GM19468 (cell line): Measurements from ENCODE around the gene HCN2.
A peak's percentile ranks its signal among the peaks of the same experiment; 100 is the strongest.
"Not testable (repeated sequence)": the region's sequence is repeated elsewhere in the genome, so short reads cannot be mapped to it uniquely, and the experiment has no call there.

Source experiments
- ATAC-seq: cut with Tn5 transposase; IDR thresholded peaks from one replicate; pipeline ENCODE4 v1.9.1; 2021; ENCODE audit warnings: mild to moderate bottlenecking, moderate library complexity, moderate number of reproducible peaks; ENCODE audit not compliant: unreplicated experiment; ENCODE audit errors: extremely low read depth

Gene HCN2

GRCh38 chr19:617551-618246, 28.0 kb downstream of the HCN2 start:
- no peak for ATAC-seq

- ATAC-seq, result no peak
Observed at GRCh38 chr19:618247-618619, 28.6 kb downstream of the HCN2 start.

- no peak for ATAC-seq
Observed at GRCh38 chr19:618674-619285, 29.1 kb downstream of the HCN2 start.

- ATAC-seq, result no peak
Observed at GRCh38 chr19:619286-620002, 29.8 kb downstream of the HCN2 start.

- no peak for ATAC-seq
Observed at GRCh38 chr19:620166-620862, 30.6 kb downstream of the HCN2 start.

GRCh38 chr19:621191-621590, 31.5 kb downstream of the HCN2 start:
- not testable (repeated sequence) for ATAC-seq

GRCh38 chr19:621819-622218, 32.1 kb downstream of the HCN2 start:
- ATAC-seq, result no peak

GRCh38 chr19:622666-623065, 33.0 kb downstream of the HCN2 start:
- ATAC-seq, result no peak

GRCh38 chr19:623175-623916, 33.7 kb downstream of the HCN2 start:
- no peak for ATAC-seq

GRCh38 chr19:623974-624373, 34.3 kb downstream of the HCN2 start:
- no peak for ATAC-seq

GRCh38 chr19:624433-625109, 34.9 kb downstream of the HCN2 start:
- ATAC-seq, result no peak

GRCh38 chr19:625257-625656, 35.6 kb downstream of the HCN2 start:
- no peak for ATAC-seq

- ATAC-seq, result not testable (repeated sequence)
Observed at GRCh38 chr19:626566-626965, 36.9 kb downstream of the HCN2 start.

- ATAC-seq, result no peak
Observed at GRCh38 chr19:628168-628567, 38.5 kb downstream of the HCN2 start.

GRCh38 chr19:629515-629914, 39.8 kb downstream of the HCN2 start:
- not testable (repeated sequence) for ATAC-seq

GRCh38 chr19:629961-630714, 40.5 kb downstream of the HCN2 start:
- no peak for ATAC-seq

GRCh38 chr19:632579-633067, 42.9 kb downstream of the HCN2 start:
- ATAC-seq, result no peak

GRCh38 chr19:633068-633785, 43.5 kb downstream of the HCN2 start, which contains the start of gene POLRMT:
Gene POLRMT (minus strand): TSS chr19:633537. CDS start chr19:633512, 25 bp downstream.
- peak; percentile 92 for ATAC-seq
